Kidney (tissue), 14 donors: ENCODE measurements around the gene DPP10. TPM values are rescaled to one million over a fixed set of nuclear protein-coding genes. Genes with fewer than 3 reads are reported as not detected.

Experiments used
- DNase-seq, 5 donors: peaks; one replicate each; pipeline ENCODE4 v3.0.0-alpha.2; 2013 to 2020
- FAIRE-seq: peaks from 2 replicates; lab custom pipeline; 2012; peaks lifted over from hg19 to GRCh38; lab: Jason Lieb, UNC
- H3K27ac ChIP-seq, 2 donors: one replicate each; pipeline ENCODE4 v1.7.0; 2013; ENCODE audit warnings: low read depth in 2 of 2, low read length in 2 of 2, inconsistent platforms in 1 of 2
- H3K27me3 ChIP-seq: one replicate; pipeline ENCODE4 v1.7.1; 2013; ENCODE audit warnings: low read length, inconsistent platforms; ENCODE audit not compliant: control insufficient read depth, insufficient read depth
- H3K36me3 ChIP-seq, 3 donors: one replicate each; pipeline versions ENCODE4 v1.7.0 to v1.7.1; 2013; ENCODE audit warnings: low read length in 3 of 3, control low read depth in 1 of 3, inconsistent platforms in 1 of 3; ENCODE audit not compliant: insufficient read depth in 3 of 3, control insufficient read depth in 2 of 3
- H3K4me1 ChIP-seq, 3 donors: one replicate each; pipeline versions ENCODE4 v1.7.0 to v1.7.1; 2013; ENCODE audit warnings: low read length in 3 of 3, inconsistent platforms in 1 of 3, low read depth in 1 of 3; ENCODE audit not compliant: control insufficient read depth in 2 of 3, insufficient read depth in 2 of 3
- H3K4me3 ChIP-seq, 3 donors: one replicate each; pipeline versions ENCODE4 v1.7.0 to v1.8.1; 2013; ENCODE audit warnings: low read length in 3 of 3, control low read depth in 1 of 3, inconsistent platforms in 1 of 3
- H3K9ac ChIP-seq, 3 donors: one replicate each; pipeline versions ENCODE4 v1.7.0 to v1.7.1; 2013; ENCODE audit warnings: low read length in 3 of 3, control low read depth in 1 of 3, inconsistent platforms in 1 of 3
- H3K9me3 ChIP-seq, 3 donors: one replicate each; pipeline versions ENCODE4 v1.7.0 to v1.7.1; 2013; ENCODE audit warnings: low read length in 3 of 3, control low read depth in 1 of 3, inconsistent platforms in 1 of 3; ENCODE audit not compliant: control insufficient read depth in 2 of 3, insufficient read depth in 1 of 3
- intact Hi-C: fragments of 100-400 bp; cut with DNase I; formaldehyde crosslinking; loops from one replicate; pipeline ENCODE4 v1.11.1; 2022
- polyA plus RNA-seq: library from polyadenylated mRNA; stranded (reverse); fragments of 350-450 nt; fragmentation: Illumina TruSeq; extraction: RNeasy Lipid Tissue Mini Kit (QIAGEN cat#74804); gene quantifications from one replicate; pipeline ENCODE4 v1.2.3, GENCODE V29; 2014; ENCODE audit warnings: low read depth, low replicate concordance; ENCODE audit not compliant: insufficient read depth
- total RNA-seq: library from RNA; stranded (reverse); fragmentation: NEBNext Ultra II Directional; extraction: Animal tissue kit (Norgen Biotek cat#: 25700); gene quantifications from one replicate; pipeline ENCODE4 v1.2.1, GENCODE V29; 2021
- TF ChIP-seq, protein P1 (sequence below): IDR thresholded peaks from 3 replicates; pipeline ENCODE4 v1.5.1; 2012; ENCODE audit warnings: mild to moderate bottlenecking, moderate library complexity, borderline replicate concordance; ENCODE audit not compliant: insufficient read depth; ENCODE audit errors: extremely low read depth
- donor health status: control.
- donor health status: control.
- donor health status: control.
- donor health status: control.
- donor health status: control.
- donor health status: DM: yes; HTN: yes; CAD: no.
- donor health status: Normal renal cell carcinoma (clear cell type).

The DPP10 gene
- total and polyA plus RNA-seq, 2 donors from 2014 or later, result 0.67 TPM; not detected in 1

DNA sequence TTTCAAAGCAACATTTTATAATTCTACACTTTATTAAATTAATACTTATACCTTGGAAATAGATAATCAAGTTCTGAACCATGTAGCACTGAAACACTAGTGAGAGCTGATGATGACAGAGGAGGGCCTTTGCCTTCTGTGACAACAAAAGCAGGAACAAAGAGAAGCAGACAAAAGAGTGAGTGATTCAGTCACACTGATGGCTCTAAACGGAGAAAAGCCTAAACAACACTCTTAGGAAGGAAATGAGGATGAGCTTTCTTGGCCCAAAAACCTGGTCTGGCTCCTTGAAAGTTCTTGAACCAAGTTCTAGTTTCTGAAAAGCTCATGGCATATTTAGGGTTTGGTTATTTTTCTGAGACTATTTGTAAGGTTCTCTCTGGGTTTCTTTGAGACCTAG, 271.9 kb downstream of the DPP10 start:
- FAIRE-seq (no peak), DNase-seq (no peak)
- no peaks in the 10 kb centered on the region for H3K36me3 ChIP-seq
- H3K9me3 ChIP-seq, result no peaks in the 10 kb centered on the region
- no peaks in the 10 kb centered on the region for H3K4me1 ChIP-seq
- no peak overlapping the region for H3K9ac ChIP-seq
- H3K27me3 ChIP-seq, result no peaks in the 10 kb centered on the region
- TF ChIP-seq, protein P1, sequence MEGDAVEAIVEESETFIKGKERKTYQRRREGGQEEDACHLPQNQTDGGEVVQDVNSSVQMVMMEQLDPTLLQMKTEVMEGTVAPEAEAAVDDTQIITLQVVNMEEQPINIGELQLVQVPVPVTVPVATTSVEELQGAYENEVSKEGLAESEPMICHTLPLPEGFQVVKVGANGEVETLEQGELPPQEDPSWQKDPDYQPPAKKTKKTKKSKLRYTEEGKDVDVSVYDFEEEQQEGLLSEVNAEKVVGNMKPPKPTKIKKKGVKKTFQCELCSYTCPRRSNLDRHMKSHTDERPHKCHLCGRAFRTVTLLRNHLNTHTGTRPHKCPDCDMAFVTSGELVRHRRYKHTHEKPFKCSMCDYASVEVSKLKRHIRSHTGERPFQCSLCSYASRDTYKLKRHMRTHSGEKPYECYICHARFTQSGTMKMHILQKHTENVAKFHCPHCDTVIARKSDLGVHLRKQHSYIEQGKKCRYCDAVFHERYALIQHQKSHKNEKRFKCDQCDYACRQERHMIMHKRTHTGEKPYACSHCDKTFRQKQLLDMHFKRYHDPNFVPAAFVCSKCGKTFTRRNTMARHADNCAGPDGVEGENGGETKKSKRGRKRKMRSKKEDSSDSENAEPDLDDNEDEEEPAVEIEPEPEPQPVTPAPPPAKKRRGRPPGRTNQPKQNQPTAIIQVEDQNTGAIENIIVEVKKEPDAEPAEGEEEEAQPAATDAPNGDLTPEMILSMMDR, result no peak
- intact Hi-C loops, result no loop called here
- H3K4me3 ChIP-seq, result no peak overlapping the region
- no peak overlapping the region for H3K27ac ChIP-seq

DNA sequence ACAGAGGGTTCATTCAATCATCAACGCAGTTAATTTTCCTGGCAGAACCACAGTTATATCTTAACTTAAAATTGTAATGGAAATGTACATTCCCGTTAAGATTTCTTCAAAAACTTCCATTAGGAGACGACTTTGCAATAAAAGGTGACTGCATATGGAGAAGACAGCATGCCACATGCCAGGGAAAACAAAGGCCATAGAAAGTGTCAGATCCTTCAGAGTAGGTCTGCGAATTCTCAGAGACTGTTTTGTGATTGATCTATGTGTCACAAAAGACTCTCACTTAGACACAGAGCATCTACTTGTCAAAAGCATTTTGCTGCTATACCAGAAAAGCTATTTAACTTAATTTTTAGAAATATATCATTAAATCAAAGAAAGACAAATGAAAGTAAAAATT, 274.6 kb downstream of the DPP10 start:
- H3K27me3 ChIP-seq, result no peaks in the 10 kb centered on the region
- no peak for DNase-seq
- no peaks in the 10 kb centered on the region for H3K36me3 ChIP-seq
- H3K4me3 ChIP-seq, result no peak overlapping the region
- intact Hi-C loops, result no loop called here
- H3K9ac ChIP-seq, result no peak overlapping the region
- FAIRE-seq, result no peak
- no peaks in the 10 kb centered on the region for H3K9me3 ChIP-seq
- no peaks in the 10 kb centered on the region for H3K4me1 ChIP-seq
- no peak overlapping the region for H3K27ac ChIP-seq
- TF ChIP-seq, protein P1, result no peak

DNA sequence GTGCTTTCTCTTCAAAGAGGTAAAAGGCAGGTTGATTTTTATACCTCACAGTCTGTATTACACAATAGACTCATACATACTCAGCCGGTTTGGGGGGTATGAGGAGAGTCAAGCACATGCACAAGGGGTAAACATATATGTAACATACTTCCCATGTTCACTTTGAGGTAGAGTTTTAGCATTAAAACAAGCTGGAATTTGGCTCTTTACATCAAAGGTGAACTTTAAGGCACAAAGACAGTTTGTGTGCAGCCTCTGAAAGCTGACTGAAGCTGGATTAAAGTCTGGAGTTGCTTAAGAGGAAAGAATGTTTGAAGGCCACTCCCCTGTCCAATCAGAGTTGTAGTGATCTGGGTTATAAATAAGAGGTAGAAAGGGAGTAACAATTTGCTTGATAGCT, 282.0 kb downstream of the DPP10 start:
- Histone ChIP-seq H3K9ac (no peak overlapping the region), H3K27me3 (no peaks in the 10 kb centered on the region), H3K4me1 (no peaks in the 10 kb centered on the region), H3K36me3 (no peaks in the 10 kb centered on the region), H3K27ac (no peak overlapping the region), H3K9me3 (no peaks in the 10 kb centered on the region), H3K4me3 (no peak overlapping the region)
- intact Hi-C loops, result no loop called here
- TF ChIP-seq, protein P1, result no peak
- DNase-seq (no peak), FAIRE-seq (no peak)

DNA sequence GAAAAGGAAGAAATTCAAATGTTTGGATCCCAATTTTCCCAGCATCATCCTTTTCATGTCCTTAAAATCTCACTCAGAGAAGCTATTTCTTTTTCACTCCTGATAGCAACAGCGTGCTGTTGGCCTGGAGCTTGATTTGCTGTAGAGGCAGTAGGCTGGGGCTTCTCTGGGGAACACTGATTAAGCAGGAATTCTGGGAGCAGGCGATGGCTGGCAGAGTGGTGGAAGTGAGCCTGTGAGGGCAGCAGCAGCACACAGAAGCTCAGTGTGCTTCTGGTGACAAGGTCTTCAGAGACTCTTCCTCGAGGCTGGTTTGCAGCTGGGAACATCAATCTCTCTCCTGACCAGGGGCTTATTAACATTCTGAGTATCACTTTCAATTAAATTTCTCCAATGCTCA, 284.6 kb downstream of the DPP10 start:
- TF ChIP-seq, protein P1, result no peak
- Histone ChIP-seq H3K4me1 (no peaks in the 10 kb centered on the region), H3K27me3 (no peaks in the 10 kb centered on the region), H3K27ac (no peak overlapping the region), H3K9ac (no peak overlapping the region), H3K36me3 (no peaks in the 10 kb centered on the region), H3K4me3 (no peak overlapping the region), H3K9me3 (no peaks in the 10 kb centered on the region)
- DNase-seq, result no peak
- intact Hi-C loops, result no loop called here
- FAIRE-seq, result no peak
